ENCODE results near the gene MRNIP. TPM values are rescaled to one million over a fixed set of nuclear protein-coding genes. Genes with fewer than 3 reads are reported as not detected.

Gene MRNIP, protein sequence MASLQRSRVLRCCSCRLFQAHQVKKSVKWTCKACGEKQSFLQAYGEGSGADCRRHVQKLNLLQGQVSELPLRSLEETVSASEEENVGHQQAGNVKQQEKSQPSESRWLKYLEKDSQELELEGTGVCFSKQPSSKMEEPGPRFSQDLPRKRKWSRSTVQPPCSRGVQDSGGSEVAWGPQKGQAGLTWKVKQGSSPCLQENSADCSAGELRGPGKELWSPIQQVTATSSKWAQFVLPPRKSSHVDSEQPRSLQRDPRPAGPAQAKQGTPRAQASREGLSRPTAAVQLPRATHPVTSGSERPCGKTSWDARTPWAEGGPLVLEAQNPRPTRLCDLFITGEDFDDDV
- 9.5 and 12.2 TPM in 2 replicates for total RNA-seq

DNA sequence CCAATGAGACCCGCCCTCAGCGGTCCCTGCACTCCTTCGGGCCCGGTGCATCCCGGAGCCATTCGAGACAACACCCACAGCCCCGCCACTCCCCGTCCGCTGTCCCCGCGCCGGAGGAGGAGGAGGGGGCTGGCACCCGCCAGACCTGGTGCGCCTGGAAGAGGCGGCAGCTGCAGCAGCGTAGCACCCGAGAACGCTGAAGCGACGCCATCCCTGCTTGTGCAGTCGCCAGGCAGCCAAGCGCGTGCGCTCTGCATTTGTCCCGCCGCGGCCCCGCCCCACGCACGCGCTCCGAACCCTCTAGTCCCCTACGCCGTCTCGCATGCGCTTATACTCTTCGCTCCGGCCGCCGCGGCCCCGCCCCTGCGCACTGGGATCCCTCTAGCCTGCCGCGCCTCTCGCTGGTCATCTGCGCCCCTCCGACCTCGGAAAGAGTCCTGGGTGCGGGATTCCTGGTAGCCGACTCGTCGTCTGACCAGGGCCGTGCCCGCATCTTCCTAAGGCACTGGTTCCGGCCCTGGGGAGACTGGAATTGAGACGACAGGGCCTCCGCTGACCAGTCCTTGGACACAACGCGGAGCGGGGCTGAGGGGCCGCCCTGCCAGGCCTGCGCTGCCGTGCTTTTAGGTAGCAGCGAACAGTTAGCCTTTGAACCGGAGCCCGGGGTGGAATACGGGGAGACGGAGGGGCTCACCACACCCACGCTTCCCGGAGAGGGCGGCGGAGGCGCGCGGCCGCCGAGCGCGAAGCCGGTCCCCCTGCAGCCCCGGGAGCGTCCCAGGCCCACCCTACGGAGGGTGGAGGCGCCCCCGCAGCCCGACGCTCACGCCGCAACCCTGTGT, at the start of gene MRNIP:
Gene MRNIP (minus strand): TSS at position 232 of the 842 bp plus-strand sequence. CDS start 21 bp downstream, at position 211.

DNA sequence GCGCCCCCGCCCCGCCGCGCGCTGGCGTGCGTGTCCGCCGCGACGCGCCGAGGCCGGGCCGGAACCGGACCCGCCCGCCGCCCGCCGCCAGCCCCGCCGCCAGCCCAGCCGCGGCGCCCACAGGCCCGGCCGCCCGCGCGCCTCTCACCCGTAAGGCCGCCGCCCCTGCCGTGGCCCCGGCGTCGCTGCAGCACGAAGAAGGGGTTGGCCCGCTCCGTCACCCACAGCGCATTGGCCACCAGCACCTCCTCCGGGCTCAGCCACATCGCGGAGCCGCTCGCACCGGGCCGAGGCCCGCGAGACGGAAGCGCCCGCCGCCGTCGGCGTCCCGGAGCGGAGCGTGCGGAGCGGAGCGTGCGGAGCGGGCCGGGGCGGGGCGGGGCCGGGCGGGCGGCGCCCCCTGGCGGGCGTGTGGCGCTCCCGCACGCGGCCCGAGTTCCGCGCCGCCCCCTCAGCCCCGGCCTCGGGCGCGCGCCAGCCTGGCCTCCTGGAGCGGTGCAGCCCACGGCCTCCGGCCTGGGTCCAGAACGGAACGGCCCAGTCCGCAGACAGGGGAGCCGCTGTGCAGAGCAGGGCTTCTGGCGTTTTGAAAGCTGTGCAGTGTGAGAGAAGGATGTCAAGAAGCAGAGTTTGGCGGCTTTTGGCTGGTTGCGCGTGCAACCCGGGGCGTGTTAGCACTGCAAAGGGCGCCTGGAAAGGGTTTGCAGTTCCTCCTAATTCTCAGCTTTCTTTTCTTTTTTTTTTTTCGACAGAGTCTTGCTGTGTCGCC, 49.1 kb upstream of the MRNIP start, which contains the start of gene TBC1D9B:
Gene TBC1D9B (minus strand): TSS at position 342 of the 769 bp plus-strand sequence. CDS start 76 bp downstream, at position 266.

DNA sequence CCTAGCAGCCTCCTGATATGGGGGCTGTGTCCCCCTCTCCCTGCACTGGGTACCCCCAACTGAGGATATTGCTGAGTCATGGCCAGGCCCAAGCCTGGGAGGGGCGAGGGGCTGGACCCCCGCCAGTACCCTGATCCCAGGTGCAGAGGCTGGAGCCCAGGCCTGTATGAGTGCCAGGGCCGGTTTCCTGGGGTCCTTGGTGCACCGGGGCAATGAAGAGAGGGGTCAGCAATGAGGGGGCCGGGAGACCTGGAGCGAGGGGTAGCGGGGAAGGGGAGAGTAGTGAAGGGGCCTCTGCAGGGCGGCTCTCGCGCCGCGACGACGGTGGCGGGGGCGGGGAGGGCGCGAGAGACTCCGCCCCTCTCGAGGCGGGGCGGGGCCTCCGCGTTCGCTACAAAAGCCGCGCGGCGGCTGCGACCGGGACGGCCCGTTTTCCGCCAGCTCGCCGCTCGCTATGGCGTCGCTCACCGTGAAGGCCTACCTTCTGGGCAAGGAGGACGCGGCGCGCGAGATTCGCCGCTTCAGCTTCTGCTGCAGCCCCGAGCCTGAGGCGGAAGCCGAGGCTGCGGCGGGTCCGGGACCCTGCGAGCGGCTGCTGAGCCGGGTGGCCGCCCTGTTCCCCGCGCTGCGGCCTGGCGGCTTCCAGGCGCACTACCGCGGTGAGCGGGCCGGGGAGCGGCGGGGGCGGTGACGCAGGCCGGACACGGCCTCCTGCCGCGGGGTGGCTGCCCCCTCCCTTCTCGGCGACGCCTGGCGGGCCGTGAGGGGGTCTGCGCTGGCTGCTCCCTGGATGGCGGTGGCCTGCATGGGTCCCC, 37.9 kb downstream of the MRNIP start, which contains the start of gene SQSTM1:
Gene SQSTM1 (plus strand): TSS at position 423 of the 815 bp plus-strand sequence. CDS start 32 bp downstream, at position 455.

DNA sequence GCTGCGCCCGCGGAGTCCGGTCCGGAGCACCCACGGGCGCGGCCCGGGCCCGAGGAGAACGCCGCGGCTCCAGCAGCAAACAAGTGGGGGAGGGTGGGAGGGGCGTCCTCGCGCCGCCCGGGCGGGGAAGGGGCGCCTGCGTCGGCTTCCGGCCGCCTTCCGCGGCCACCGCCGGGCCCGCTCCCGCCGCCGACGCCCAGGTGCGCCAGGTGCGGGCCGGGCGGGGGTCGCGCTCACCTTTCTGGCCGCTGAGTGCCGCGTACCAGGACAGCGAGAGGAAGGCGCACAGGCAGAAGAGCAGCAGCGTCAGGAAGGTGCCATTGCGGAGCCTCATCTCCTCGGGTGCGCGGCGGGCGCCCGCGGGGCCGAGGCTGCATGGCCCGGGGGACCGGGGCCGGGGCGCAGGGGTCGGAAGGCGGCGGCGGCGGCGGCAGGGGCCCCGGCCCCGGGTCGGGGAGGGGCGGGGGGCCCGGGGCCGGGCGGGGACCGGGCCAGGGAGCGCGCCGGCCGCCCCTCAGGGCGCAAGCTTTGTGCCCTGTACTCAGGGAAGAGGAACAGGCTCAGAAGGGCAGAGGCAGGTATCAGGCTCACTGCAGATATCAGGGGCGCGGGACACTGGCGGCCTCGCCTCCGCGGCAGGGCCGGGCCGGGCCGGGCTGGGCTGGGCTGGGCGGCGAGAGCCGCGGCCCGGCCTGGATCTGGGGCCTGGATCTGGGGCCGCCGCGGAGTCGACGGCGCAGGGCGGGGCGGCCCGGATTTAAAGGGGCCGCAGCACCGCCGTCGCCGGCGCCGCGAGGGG, 52.2 kb downstream of the MRNIP start, which contains the start of gene MGAT4B:
Gene MGAT4B (minus strand): TSS at position 617 of the 799 bp plus-strand sequence. CDS start 283 bp downstream, at position 334.

DNA sequence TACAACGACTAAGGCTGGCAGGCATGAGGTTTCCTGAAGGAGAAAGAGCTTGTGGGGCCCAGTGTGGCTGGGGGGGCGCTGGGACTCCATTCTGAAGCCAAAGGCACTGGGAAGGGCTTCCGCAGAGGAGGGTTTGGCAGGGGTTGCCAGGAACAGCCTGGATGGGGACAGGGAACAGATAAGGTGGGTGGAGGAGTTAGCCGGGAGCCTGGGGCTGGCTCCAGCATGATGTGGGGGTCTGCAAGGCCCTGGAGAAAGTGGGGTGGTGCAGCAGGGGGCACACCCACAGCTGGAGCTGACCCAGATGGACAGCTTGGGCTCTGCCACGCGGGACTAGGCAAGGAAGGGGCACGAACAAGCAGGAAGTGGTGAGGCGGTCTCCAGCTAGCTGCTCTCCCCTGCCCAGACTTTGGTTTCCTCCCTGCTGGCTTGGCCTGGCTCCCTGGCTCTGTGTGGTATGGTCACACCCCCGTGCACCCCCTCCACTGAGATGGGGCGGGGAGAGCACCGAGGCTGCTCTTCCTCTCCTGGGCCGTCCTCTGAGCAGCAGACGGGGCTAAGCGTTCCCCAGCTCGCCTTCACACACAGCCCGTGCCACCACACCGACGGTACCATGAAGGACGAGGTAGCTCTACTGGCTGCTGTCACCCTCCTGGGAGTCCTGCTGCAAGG, 65.0 kb downstream of the MRNIP start, which contains the start of gene LTC4S:
Gene LTC4S (plus strand): TSS at position 519 of the 672 bp plus-strand sequence. CDS start 95 bp downstream, at position 614.

Other genes with a start within 250 kb of the MRNIP start
- 177 and 191 TPM in 2 replicates for gene HNRNPH1, start 235.1 kb downstream of the MRNIP start, total RNA-seq
- not detected in 2 replicates for gene CBY3, start 177.8 kb downstream of the MRNIP start, total RNA-seq
- gene CANX, start 159.8 kb downstream of the MRNIP start, total RNA-seq, result 325 and 372 TPM in 2 replicates
- 8.2 and 9.2 TPM in 2 replicates for gene MAML1, start 126.0 kb downstream of the MRNIP start, total RNA-seq
- gene LTC4S, start 64.8 kb downstream of the MRNIP start, total RNA-seq, result 0.23 and 0.39 TPM in 2 replicates
- gene MGAT4B, start 52.0 kb downstream of the MRNIP start, total RNA-seq, result 88.2 and 114 TPM in 2 replicates
- gene SQSTM1, start 37.9 kb downstream of the MRNIP start, total RNA-seq, result 122 and 209 TPM in 2 replicates
- gene TBC1D9B, start 49.1 kb upstream of the MRNIP start, total RNA-seq, result 56.4 and 59.3 TPM in 2 replicates
- gene RNF130, start 212.9 kb upstream of the MRNIP start, total RNA-seq, result 18.4 and 28.9 TPM in 2 replicates

Data from hair follicular keratinocyte (primary cell).